ENCODE results near the gene CCDC146.

The CCDC146 gene

GRCh38 chr7:77320137-77320536 is 197.7 kb downstream of the CCDC146 start:
- no peak for DNase-seq (ENCODE audit: low read depth)
- TF ChIP-seq CTCF (IDR thresholded peaks at IDR 0.05; ENCODE audit: low read length, missing control alignments), result no peak
- no peak overlapping the region for H3K4me3 ChIP-seq (replicated peaks; ENCODE audit: low read depth, low read length)

- H3K4me3 ChIP-seq (replicated peaks; ENCODE audit: low read depth, low read length), result no peak overlapping the region
- DNase-seq (ENCODE audit: low read depth), result no peak
- no peak for TF ChIP-seq CTCF (IDR thresholded peaks at IDR 0.05; ENCODE audit: low read length, missing control alignments)
Observed at GRCh38 chr7:77320714-77321113, 198.3 kb downstream of the CCDC146 start.

- DNase-seq (ENCODE audit: low read depth), result no peak
- H3K4me3 ChIP-seq (replicated peaks; ENCODE audit: low read depth, low read length), result no peak overlapping the region
- TF ChIP-seq CTCF (IDR thresholded peaks at IDR 0.05; ENCODE audit: low read length, missing control alignments), result no peak
Observed at GRCh38 chr7:77321300-77321699, 198.9 kb downstream of the CCDC146 start.

DNA sequence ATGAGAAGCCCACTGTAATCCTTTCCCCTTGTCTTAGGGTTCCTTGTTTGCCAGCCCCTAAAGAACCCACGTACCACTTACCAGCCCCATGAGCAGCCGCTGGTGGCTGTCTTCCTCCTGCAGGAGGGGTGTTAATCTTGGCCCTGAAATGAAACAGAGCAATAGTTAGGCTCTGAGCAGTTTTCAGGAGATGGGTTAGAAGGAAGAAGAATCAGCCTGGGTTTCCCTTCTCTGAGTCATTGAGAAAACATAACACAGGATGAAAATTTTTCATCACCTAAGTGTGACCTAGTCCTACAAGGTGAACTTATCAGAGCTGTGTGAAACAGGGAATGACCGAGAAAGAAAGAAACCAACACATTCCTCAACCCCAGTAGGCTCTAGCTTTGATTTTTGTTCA is 203.7 kb downstream of the CCDC146 start:
- H3K4me3 ChIP-seq (replicated peaks; ENCODE audit: low read depth, low read length), result no peak overlapping the region
- TF ChIP-seq CTCF (IDR thresholded peaks at IDR 0.05; ENCODE audit: low read length, missing control alignments), result no peak
- DNase-seq (ENCODE audit: low read depth), result no peak

DNA sequence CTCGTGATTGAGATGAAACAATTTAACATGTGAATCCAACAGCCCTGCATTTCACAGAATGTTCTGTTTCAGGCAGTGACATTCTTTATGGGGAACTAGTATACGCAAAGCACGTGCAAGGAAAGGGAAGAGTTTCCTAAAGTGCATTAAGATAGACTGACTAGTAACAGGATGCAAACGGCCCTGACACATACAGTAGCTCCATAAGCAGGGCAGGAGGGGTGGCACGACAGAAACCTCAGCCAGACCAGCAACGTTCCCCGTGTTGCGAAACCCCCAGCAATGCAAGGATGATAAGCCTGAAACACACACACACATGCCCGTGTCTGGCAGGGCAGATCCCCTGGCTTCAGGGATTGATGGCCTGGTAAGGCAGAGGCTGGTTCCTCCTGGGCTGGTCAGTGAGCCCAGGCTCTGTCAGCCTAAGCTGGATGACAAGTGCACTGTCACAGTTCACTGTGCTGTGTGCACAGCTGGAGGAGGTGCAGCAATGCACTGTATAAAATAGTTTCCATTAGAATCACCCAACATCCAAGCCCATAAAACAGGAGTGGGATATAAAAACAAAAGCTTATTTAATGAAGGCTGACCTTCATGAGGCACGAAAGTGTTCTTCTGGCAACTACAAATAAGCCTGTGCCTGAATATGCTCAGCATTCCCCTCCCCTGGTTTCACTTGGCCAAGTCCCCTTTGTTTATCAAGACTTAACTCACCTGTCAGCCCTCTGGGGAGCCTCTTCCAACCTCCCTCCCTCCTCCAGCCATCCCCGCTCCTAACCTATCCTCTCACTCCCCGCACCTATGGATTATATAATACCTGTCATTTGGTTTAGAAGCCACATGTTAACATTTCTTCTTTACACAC is 204.9 kb downstream of the CCDC146 start:
- peak; percentile 89 for DNase-seq (ENCODE audit: low read depth)
- H3K4me3 ChIP-seq (replicated peaks; ENCODE audit: low read depth, low read length), result no peak overlapping the region
- TF ChIP-seq CTCF (IDR thresholded peaks at IDR 0.05; ENCODE audit: low read length, missing control alignments), result no peak

- TF ChIP-seq CTCF (IDR thresholded peaks at IDR 0.05; ENCODE audit: low read length, missing control alignments), result no peak
- no peak for DNase-seq (ENCODE audit: low read depth)
Observed at GRCh38 chr7:77327932-77328628, 205.7 kb downstream of the CCDC146 start.

More at GRCh38 chr7:77327932-77328628, 205.7 kb downstream of the CCDC146 start:
- no peak overlapping the region for H3K4me3 ChIP-seq (replicated peaks; ENCODE audit: low read depth, low read length)
